Spleen (tissue), 11 donors: Measurements from ENCODE around the gene C16orf95. TPM values are rescaled to one million over a fixed set of nuclear protein-coding genes. Genes with fewer than 3 reads are reported as not detected.

Experiments
- DNase-seq: peaks from one replicate; pipeline ENCODE4 v3.0.0-alpha.2; 2020
- H3K27ac ChIP-seq, 8 donors: fragments of 200-600 bp; sonication (generic) in 7 of 8; 1 replicate in 4 of 8; 2 replicates in 4 of 8; pipeline versions ENCODE4 v1.5.0 to v1.8.0; 2016 to 2021; ENCODE audit warnings: inconsistent platforms in 4 of 8, mild to moderate bottlenecking in 4 of 8, moderate library complexity in 1 of 8
- H3K27me3 ChIP-seq, 7 donors: fragments of 200-600 bp; sonication (generic) in 6 of 7; replicated peaks in 1 of 7; 1 replicate in 4 of 7; 2 replicates in 3 of 7; pipeline versions ENCODE4 v1.5.0 to v1.8.0; 2016 to 2021; ENCODE audit warnings: inconsistent platforms in 3 of 7, mild to moderate bottlenecking in 1 of 7
- H3K36me3 ChIP-seq, 6 donors: fragments of 200-600 bp; sonication (generic) in 5 of 6; 1 replicate in 4 of 6; 2 replicates in 2 of 6; pipeline versions ENCODE4 v1.5.0 to v1.8.0; 2016 to 2021; ENCODE audit warnings: inconsistent platforms in 2 of 6
- H3K4me1 ChIP-seq, 6 donors: fragments of 200-600 bp; sonication (generic) in 5 of 6; 1 replicate in 3 of 6; 2 replicates in 3 of 6; pipeline versions ENCODE4 v1.5.0 to v1.8.0; 2016 to 2021; ENCODE audit warnings: inconsistent platforms in 3 of 6
- H3K4me3 ChIP-seq, 8 donors: fragments of 200-600 bp; sonication (generic) in 7 of 8; 1 replicate in 4 of 8; 2 replicates in 4 of 8; pipeline versions ENCODE4 v1.5.0 to v1.8.0; 2016 to 2021; ENCODE audit warnings: inconsistent platforms in 4 of 8, mild to moderate bottlenecking in 4 of 8, moderate library complexity in 2 of 8
- H3K9me3 ChIP-seq, 8 donors: fragments of 200-600 bp; sonication (generic) in 7 of 8; 1 replicate in 4 of 8; 2 replicates in 4 of 8; pipeline versions ENCODE4 v1.5.0 to v1.8.0; 2016 to 2021; ENCODE audit warnings: inconsistent platforms in 4 of 8
- CTCF ChIP-seq, 11 experiments: fragments of 200-600 bp in 7 of 11; fragments of 450-650 bp in 4 of 11; sonication (generic) in 4 of 11; IDR thresholded peaks in 8 of 11; conservative IDR thresholded peaks in 3 of 11; 1 replicate in 7 of 11; 2 replicates in 4 of 11; pipeline versions ENCODE4 v1.4.0 to v1.8.0; 2016 to 2021; ENCODE audit warnings: antibody characterized with exemption in 11 of 11, inconsistent platforms in 4 of 11, mild to moderate bottlenecking in 1 of 11
- POLR2A ChIP-seq, 3 donors: fragments of 450-650 bp; IDR thresholded peaks; one replicate each; pipeline ENCODE4 v1.5.1; 2017; ENCODE audit warnings: antibody characterized with exemption in 3 of 3, mild to moderate bottlenecking in 1 of 3
- POLR2AphosphoS5 ChIP-seq, 3 donors: sonication (generic); formaldehyde crosslinking; IDR thresholded peaks; one replicate each; pipeline ENCODE4 v1.5.1; 2017; ENCODE audit warnings: antibody characterized with exemption in 3 of 3
- WGBS, 5 donors: extraction: QIAGEN DNeasy Blood & Tissue Kit in 3 of 5; methylation state at CpG; one replicate each; pipeline versions ENCODE4 v1.1.5 to v1.1.7; 2013 to 2018; 5-methylcytosine and 5-hydroxymethylcytosine counted together
- intact Hi-C: fragments of 100-400 bp; cut with DNase I; formaldehyde crosslinking; loops from one replicate; pipeline ENCODE4 v1.15.0; 2023; ENCODE audit warnings: low total_unique reads
- polyA plus RNA-seq, 3 donors: library from polyadenylated mRNA; stranded (reverse); fragments of 200-250 nt; gene quantifications; one replicate each; pipeline ENCODE4 v1.2.1, GENCODE V29; 2013
- small RNA-seq, 4 donors: library from RNA; depleted of rRNA; stranded (forward); fragments of <200 nt; gene quantifications; one replicate each; pipeline ENCODE3, GENCODE V24; 2016
- total RNA-seq, 7 donors: library from RNA; depleted of rRNA in 3 of 7; stranded (reverse); fragments of >200 nt in 3 of 7; fragmentation: NEBNext Ultra II Directional in 4 of 7; extraction: Animal tissue kit (Norgen Biotek cat#: 25700) in 4 of 7; gene quantifications; one replicate each; pipeline versions ENCODE4 v1.1.0 to v1.2.1, GENCODE V29; 2016 to 2021
- donor health status: healthy with polysubstance abuse.
- donor health status: DM: no; HTN: no; CAD: no; lungs with moderate emphysema.
- donor health status: DM: no; HTN: no; CAD: no.
- donor health status: Bipolar disorder and iron deficiency.
- donor health status: healthy.
- donor health status: DM: no; HTN: no; CAD: no.
- donor health status: DM: yes; HTN: yes; CAD: no.

C16orf95 gene
- total and polyA plus RNA-seq, 10 donors: 1.0 to 2.9 (median 2.1) TPM; not detected in 2

GRCh38 chr16:87254734-87255133 is 62.5 kb downstream of the C16orf95 start:
- TF ChIP-seq POLR2AphosphoS5 (IDR thresholded peaks at IDR 0.05) (no peak), CTCF (IDR thresholded peaks at IDR 0.05 in 8 of 11, conservative IDR thresholded peaks at IDR 0.05 in 3 of 11) (no peak), POLR2A (IDR thresholded peaks at IDR 0.05) (no peak)
- no peaks in the 10 kb centered on the region for H3K36me3 ChIP-seq
- no peak overlapping the region for H3K27ac ChIP-seq
- no peaks in the 10 kb centered on the region for H3K9me3 ChIP-seq
- no peaks in the 10 kb centered on the region for H3K4me1 ChIP-seq
- no peaks in the 10 kb centered on the region for H3K27me3 ChIP-seq
- no peak overlapping the region for H3K4me3 ChIP-seq
- no peak for DNase-seq
- WGBS, 5 donors: 88 to 95% (median 89%) methylated on average over 9 of the region's 9 CpGs
- intact Hi-C loops: no loop called here

GRCh38 chr16:87254296-87254695 is 62.9 kb downstream of the C16orf95 start:
- no peaks in the 10 kb centered on the region for H3K9me3 ChIP-seq
- H3K4me3 ChIP-seq: no peak overlapping the region
- TF ChIP-seq POLR2AphosphoS5 (IDR thresholded peaks at IDR 0.05): no peak
- no peak for TF ChIP-seq POLR2A (IDR thresholded peaks at IDR 0.05)
- no peak for TF ChIP-seq CTCF (IDR thresholded peaks at IDR 0.05 in 8 of 11, conservative IDR thresholded peaks at IDR 0.05 in 3 of 11)
- H3K4me1 ChIP-seq: no peaks in the 10 kb centered on the region
- H3K27ac ChIP-seq: no peak overlapping the region
- H3K36me3 ChIP-seq: no peaks in the 10 kb centered on the region
- H3K27me3 ChIP-seq: no peaks in the 10 kb centered on the region
- intact Hi-C loops: no loop called here
- DNase-seq: peak; percentile 40
- 88 to 95% (median 92%) methylated on average over 10 of the region's 10 CpGs for WGBS, 5 donors

GRCh38 chr16:87253536-87253935 is 63.7 kb downstream of the C16orf95 start:
- Histone ChIP-seq H3K27me3 (no peaks in the 10 kb centered on the region), H3K36me3 (no peaks in the 10 kb centered on the region), H3K4me1 (no peaks in the 10 kb centered on the region), H3K9me3 (no peaks in the 10 kb centered on the region), H3K27ac (no peak overlapping the region), H3K4me3 (no peak overlapping the region)
- no peak for TF ChIP-seq POLR2AphosphoS5 (IDR thresholded peaks at IDR 0.05)
- no peak for TF ChIP-seq CTCF (IDR thresholded peaks at IDR 0.05 in 8 of 11, conservative IDR thresholded peaks at IDR 0.05 in 3 of 11)
- TF ChIP-seq POLR2A (IDR thresholded peaks at IDR 0.05): no peak
- WGBS, 5 donors: 72 to 82% (median 76%) methylated on average over 7 of the region's 7 CpGs
- intact Hi-C loops: no loop called here
- no peak for DNase-seq

Small RNA genes within 50 kb of the gene (small RNA-seq; reads per million reads assigned to genes)
- gene AC010531.2: 0 reads per million in 4 donors

Other genes starting within 250 kb of the C16orf95 start
- gene FBXO31, start 66.4 kb upstream of the C16orf95 start, total RNA-seq: 10 to 100 TPM; 23.6 to 30.6 (median 27.2) TPM
- 10 to 100 TPM in 1 of 3 donors, 1 to 10 TPM in 2; 7.9 to 11.0 (median 9.7) TPM for gene FBXO31, start 66.4 kb upstream of the C16orf95 start, polyA plus RNA-seq
- 10 to 100 TPM; 47.6 to 71.4 (median 61.7) TPM for gene MAP1LC3B, start 74.9 kb upstream of the C16orf95 start, total RNA-seq
- gene MAP1LC3B, start 74.9 kb upstream of the C16orf95 start, polyA plus RNA-seq: 10 to 100 TPM; 32.3 to 50.4 (median 46.5) TPM
- gene ZCCHC14, start 175.6 kb upstream of the C16orf95 start, total RNA-seq: 10 to 100 TPM; 11.4 to 18.3 (median 14.2) TPM
- 1 to 10 TPM; 1.6 to 3.7 (median 1.8) TPM for gene ZCCHC14, start 175.6 kb upstream of the C16orf95 start, polyA plus RNA-seq